Dermis microvascular lymphatic vessel endothelial cell (primary cell): ENCODE data around the gene RHEX. TPM values are rescaled to one million over a fixed set of nuclear protein-coding genes. Genes with fewer than 3 reads are reported as not detected.
A peak's percentile ranks its signal among the peaks of the same experiment; 100 is the strongest.
"Not testable (repeated sequence)": the region's sequence is repeated elsewhere in the genome, so short reads cannot be mapped to it uniquely, and the experiment has no call there.

Experiments
- DNase-seq, 2 donors: peaks; one replicate each; pipeline versions ENCODE4 v3.0.0 to v3.0.0-alpha.2; 2010; ENCODE audit warnings: low read depth in 2 of 2
- total RNA-seq: library from RNA; depleted of rRNA; stranded (reverse); fragments of >200 nt; gene quantifications from 2 replicates; pipeline ENCODE4 v1.2.1, GENCODE V29; 2014

RHEX gene, protein sequence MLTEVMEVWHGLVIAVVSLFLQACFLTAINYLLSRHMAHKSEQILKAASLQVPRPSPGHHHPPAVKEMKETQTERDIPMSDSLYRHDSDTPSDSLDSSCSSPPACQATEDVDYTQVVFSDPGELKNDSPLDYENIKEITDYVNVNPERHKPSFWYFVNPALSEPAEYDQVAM
- not detected in 2 replicates for total RNA-seq

DNA sequence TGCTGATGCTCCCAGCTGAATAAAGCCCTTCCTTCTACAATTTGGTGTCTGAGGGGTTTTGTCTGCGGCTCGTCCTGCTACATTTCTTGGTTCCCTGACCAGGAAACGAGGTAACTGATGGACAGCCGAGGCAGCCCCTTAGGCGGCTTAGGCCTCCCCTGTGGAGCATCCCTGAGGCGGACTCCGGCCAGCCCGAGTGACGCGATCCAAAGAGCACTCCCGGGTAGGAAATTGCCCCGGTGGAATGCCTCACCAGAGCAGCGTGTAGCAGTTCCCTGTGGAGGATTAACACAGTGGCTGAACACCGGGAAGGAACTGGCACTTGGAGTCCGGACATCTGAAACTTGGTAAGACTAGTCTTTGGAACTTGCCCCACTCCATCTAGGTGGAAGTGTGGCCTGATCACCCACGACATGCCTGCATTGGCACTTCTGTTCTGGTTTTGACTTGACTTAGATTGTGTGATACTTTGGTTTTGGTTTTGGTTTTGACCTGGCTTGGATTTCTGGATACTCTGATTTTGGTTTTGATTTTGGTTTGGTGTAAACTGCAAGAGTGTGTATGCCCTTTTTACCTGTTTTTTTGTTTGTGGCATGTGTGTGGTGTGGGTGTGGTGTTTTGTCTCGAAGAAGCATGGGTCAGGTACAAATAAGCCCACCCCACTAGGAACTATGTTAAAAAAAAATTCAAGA, at the start of gene RHEX:
TSS of gene RHEX (plus strand) at position 255 of the 692 bp plus-strand sequence. CDS start 44,656 bp downstream, outside the sequence.
- not testable (repeated sequence) for DNase-seq

DNA sequence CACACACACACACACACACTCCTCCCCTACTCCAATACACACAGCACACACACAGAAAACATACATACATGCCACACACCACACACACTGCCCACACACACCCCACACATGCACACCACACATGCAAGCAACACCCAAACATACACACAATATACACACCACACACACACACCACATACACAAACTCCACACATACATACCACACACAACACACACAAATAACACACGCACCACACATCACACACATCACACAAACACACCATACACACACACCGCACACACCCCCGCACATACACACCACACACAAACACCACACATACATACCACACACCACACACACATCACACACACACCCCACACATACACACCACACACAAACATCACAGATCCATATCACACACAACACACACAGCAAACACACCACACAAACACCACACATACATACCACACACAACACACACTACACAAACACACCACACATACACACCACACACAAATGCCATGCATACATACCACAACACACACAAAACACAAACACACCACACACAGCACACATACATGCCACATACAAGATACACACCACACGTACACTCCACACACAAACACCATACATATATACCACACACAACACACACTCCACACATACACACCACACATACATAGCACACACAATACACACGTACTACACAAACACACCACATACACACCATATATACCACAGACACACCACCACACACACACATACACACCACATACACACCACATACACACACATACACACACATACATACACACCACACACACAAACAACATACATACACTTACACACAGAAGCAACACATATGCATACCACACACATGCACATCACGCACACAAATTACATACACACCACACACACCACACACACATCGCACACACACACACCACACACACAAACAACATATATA, 48.8 kb upstream of the RHEX start:
- DNase-seq, result no peak

DNA sequence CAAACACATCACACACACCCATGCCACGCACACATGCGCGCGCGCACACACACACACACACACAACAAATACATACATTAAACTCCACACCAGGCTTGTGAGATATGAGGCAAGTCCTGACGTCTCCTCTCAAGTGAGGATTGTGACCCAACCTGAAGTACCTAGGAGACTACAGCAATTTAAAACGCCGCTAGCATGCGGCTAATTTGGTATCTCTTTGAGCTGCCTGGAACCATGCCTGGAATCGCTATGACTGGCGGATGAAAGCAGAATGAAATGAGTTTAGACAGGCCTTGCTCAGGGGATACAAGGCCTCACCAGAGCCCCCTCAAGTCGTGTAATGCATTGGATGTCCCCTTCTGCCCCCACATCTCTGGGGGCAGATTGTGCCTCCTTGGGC, 48.1 kb upstream of the RHEX start:
- DNase-seq, result no peak

DNA sequence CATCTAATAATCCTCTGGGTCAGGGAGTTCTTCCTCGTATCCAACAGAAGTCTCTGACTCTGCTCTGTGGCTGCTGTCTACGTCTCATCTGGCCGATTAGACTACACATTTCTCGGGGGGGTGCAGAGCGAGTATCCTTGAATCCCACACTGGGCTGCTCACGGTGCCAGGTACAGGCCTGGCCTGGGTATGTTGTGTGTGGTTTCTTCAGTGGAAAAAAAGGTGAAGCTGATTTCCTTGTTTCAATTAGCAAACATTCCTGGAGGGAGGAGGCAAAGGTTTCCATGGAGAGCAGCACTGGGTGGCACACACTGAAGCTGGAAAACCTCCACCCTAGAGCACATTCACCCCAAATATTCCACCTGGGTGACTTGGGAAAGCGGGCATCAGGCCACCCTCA, 47.7 kb upstream of the RHEX start:
- no peak for DNase-seq

DNA sequence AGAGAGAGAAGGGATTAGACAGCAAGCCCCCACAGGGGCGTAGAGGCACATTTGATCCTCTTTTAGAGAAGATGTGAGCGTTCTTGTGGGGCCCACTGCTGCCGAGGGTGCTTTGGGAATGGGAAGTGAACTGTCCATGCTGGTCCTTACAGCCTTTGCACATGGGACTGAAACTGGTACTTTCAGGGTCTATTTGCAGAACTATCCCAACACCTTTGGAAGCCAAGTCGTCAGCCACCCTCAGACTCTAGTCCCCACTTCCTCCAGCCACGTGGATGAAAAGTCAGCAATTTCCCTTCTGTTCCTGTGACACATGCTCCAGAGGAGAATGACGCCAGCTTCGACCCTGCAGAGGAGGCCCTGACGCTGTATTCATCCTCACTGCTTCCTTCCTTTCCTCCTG, 47.2 kb upstream of the RHEX start:
- DNase-seq, result no peak

DNA sequence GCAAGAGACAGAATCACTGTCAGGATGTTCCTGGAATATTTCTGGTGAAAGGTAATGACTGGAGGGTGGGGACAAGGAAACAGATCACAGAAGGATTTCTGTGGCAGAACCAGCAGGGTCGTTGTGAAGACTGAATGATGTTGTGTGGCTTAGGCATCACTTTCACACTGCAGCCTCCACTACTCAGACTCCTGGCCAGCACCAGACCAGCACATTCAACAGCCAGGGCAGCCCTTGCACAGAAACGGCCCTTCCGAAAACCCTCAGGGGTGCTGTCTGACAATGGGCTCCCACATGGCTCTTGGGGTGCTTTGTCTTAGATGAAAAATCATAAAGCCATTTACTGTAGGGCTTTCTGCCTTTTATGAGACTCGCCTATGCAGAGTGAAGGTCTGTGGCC, 46.0 kb upstream of the RHEX start:
- DNase-seq, result no peak

DNA sequence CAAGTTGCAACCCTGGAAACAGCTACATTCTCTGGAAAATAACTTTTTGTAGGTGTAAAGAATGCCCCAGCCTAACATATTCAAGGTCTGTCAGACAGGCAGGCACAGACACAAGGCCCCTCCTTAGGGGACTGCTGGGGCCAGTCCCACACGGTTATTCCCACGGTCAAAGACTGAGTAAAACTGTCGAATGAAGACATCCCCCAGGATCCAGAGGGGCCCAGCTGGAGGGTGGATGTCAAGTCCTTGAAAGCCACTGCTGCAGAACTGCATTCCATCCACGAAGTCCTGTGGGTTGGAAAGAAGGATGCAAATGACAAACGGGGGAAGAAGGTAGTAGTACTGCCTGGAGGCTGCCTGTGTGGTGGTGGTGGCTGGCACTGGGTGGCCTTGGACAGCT, 42.9 kb upstream of the RHEX start:
- DNase-seq, result no peak

DNA sequence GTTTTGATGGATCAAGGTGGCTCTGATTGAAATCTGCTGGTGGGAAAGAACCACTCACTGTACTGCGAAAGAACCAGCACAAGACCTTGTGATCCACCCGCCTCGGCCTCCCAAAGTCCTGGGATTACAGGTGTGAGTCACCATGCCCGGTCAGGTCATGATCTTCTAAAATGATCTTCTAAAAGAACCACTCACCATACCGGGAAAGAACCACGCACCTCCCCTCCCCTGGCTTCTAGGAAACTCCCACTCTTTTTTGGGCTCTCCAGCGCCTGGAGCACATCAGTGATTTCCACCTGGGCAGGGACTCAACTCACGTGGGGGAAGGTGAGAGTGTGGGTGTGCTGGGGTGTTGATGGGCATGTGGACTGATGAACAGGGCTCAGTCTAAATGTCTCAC, 41.9 kb upstream of the RHEX start:
- DNase-seq, result no peak

DNA sequence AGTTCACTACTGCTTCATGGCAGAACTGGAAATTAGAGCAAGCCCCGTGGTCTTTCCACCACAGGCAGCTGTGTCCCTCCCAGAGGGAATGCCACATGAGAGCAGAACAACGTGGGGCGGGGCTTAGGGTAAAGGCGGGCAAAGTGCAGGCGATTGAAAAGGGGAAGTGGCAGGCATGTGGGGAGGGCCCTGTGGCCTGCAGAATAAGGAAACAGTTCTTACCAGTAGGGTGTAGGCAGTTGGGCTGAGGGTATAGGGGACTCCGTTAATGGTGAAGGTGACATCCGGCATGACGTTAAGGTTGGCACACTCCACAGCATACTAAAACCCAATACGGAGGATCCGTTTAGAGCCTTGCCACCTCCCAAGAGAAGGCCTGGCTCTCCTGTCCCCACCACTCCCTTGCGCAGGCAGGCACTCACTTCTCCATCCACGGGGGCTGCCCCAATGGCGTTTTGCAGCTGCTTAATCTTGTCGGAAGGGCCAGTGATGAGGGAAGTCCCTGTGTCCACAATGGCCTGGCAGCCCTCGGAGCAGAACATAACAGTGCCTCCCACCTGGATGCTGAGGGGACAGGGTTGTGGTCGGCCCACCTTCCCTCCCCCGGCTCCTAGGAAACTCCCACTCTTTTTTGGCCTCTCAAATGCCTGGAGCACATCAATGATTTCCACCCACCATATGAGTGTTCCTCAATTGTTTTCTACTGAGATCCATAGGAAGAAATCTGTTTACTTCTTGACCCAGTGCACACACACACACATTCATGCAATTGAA, 40.7 kb upstream of the RHEX start:
- DNase-seq, result no peak

DNA sequence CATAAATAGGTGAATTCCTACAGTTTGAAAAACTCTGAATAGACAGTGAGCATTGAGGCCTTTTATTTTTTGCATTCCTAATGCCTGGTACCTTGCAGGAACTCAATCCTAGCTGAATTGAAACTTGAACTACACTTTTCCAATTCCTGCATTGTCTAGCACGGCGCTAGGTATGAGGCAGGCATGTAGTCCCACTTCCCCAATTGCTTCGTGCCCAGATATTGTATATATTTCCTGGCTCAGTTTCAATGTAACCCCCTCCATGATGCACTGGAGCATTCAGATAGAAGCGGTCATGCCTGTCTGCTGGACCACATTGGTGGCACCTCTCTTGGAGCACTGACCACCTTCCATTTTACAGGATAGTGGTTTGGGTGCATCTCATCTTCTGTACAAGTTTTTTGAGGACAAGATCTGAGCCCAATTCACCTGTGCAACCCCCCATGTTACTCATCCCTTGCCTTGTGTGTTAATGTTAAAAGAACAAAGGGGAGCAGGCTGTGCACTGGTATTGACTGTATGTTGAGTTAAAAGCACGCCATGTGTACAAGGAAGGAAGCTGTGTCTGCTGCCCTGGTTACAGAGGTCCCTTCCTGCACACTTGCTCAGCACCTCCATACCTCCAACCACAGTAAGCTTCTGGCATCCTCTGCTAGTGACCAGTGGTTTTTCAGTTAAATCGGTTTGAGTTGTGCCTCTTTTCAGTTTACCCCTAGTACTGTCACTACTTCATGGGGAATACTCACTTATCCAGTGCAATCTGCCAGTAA, 39.8 kb upstream of the RHEX start:
- DNase-seq, result peak; percentile 18 to 53

DNA sequence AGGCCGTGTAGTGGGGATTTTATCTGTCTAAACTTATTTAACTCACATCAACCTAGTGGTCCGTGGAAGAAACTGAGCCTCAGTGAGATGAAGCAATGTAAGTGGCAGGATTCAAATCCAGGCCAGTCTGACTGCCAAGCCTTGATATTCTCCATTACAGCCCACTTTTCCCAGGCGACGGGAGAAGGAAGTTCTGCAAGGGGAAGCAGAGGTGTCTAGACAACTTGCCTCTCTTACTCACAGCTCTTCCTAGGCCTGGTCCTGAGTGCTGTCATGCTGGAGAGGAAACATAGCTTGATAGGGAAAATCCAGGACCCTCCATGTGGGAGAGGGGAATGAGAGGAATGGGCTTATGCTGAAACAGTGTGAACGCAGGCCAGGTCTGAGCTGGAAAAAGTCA, 38.4 kb upstream of the RHEX start:
- DNase-seq, result no peak

DNA sequence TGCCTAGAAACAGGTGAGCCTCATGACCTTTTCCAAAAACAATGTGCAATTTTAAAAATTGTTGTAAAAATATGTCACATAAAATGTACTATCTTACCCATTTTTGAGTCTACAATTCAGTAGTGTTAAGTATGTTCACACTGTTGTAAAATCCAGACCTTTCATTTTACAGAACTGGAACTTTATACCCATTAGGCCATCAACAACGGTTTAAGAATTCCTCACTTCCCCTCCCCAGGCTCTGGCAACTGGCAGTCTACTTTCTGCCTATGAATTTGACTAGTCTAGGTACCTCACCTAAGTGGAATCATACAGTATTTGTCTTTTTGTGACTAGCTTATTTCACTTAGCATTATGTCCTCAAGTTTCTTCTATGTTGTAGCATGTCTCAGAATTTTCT, 37.9 kb upstream of the RHEX start:
- no peak for DNase-seq

DNA sequence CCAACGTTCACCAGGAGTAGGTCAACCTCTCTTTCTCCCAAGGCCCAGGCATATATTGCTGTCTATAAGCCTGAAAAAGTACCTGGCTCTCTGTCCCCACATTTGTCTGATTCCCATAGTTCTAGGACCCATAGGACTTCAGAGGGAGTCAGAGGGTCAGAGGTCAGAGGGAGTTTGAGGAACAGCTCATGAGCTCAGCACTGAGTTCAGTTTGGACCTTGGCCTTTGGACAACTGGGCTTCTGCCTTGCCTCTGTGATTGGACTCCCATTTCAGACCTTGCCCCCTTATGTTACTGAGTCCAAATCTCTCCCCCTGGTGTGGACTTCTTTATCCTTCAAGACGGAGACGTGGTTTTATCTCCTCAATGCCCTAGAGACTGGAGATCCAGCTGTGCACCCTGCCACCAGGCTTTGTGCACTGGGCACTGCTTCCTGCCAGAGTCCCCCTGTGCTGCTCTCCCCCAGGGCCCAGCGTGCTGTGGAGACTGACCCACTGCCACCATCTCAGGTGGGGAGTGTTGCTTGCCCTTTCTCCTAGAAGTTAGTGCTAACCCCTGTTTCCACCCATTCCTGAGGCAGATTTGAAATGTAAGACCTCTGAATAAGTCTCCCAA, 32.5 kb upstream of the RHEX start:
- DNase-seq, result no peak

DNA sequence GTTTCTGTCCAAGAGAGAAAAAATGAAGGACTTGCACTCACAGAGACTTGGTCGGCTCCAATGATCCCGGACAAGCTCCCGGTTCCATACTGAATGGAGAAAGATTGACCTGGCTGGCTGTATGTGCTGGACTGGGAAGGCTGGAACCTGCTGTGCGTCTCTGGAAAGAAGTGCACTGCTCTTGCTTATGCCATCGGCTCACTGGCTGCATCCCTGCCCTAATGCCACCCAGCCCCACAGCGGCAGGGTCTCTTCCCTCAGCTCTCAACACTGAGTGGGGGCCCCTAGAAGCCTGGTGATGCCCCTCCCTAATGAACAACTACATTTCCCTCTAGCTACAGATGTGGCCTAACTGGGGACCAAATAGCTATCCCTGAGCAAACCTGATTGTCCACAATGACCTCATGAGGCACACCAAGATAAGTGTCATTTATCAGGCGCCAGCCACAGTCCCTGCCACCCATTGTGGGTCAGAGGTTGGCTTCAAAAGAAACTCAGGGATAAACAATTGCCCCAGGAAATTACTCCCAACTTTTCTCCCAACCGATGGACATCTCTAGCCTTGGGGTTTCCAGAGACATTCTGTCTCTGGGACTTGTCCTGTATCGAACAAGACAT, 31.9 kb upstream of the RHEX start:
- DNase-seq, result no peak

DNA sequence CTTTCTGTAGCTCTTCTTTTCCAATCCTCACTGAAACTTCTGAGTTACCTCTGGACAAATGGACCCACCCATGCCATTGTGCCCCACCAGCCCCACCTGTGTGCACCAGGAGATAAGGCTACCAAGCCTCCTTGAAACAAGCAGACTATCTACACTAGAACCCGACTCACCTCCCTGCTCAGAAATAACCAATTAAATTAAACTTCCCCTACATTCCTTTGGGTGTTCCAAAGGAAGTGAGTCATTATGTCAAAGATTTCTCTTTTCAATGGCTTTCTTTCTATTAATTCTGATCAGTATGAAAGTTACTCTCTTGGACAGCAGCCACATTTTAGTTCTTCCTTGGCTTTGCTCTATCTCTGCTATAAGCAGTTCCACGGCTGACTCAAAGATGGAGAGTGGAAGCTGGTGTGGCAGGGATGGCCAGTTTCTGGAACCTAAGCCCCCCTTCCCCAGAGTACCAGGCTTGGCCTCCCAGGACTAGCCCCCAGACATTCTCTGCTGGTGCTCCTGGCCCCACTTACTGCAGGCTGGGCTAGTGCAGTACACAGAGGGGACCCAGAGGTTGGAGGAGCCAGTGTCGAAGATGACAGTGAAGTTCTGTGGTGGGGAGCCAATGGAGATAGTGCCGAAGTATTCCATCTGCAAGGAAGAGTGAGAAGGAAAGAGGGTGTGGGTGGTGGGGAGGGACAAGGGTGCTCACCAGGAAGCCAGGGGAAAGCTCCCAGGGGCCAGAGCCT, 31.2 kb upstream of the RHEX start:
- peak in 1 of 2 donors; percentile 23 for DNase-seq

DNA sequence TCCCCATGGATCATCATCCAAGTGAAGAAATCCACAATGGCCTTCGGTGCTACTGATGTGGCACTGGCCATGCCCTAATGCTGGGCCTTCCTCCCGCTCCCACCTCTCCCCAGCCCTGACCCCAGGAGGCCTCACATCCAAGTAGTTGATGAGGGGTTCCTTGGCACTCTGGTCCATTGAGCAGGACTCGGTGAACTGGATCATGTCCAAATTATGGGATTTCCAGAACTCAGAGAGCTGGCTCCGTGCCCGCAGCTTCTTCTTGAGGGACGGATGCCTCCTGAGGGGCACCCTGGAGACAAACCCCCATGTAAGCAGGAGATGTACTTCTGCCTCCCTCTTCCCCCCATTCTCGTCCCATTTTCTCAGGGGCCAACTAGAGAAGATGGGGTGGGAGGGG, 30.2 kb upstream of the RHEX start:
- DNase-seq, result no peak

DNA sequence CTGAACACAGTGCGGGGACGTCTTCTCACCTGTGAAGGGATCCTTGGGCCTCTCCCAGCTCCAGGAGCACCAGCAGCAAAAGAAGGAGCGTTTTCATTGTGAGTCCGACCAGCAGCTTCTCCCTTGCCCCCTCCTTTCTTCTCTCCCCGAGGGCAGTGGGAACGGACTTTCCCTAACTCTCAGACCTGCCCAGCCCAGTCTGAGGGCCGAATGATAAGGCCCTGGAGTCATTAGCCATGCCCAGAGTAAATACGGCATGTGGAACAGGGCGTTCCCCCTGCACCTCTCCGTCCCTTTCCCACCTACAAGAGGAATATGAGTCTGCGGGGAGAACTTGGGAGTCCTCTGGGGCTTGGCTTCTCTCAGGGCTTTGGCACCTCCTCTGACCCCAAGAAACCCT, 29.3 kb upstream of the RHEX start, which contains the start of gene CTSE:
TSS of gene CTSE (minus strand) at position 201 of the 400 bp plus-strand sequence. CDS start at position 97, 104 bp downstream.
- DNase-seq, result no peak

DNA sequence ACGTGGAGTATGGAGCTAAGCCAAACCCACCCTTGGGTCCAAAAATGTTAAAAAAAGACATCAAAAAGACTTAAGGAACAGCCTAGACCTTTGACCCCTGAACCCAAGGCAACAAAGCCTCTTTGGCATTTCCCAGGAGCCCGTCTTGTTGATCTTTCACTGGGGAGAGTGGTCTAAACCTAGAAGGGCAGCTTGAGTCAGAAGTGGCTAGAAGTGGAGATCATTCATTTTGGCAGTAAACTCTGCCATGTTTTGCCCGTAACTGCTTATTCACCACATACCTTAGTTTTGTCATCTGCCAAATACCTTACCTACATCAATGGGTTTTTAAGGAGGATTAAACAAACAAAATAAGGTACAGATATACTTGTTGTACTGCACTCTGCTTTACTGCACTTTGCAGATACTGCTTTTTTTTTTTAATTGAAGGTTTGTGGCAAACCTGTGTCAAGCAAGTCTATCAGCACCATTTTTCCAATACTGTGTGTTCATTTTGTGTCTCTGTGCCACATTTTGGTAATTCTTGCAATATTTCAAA, 27.6 kb upstream of the RHEX start:
- DNase-seq, result no peak

DNA sequence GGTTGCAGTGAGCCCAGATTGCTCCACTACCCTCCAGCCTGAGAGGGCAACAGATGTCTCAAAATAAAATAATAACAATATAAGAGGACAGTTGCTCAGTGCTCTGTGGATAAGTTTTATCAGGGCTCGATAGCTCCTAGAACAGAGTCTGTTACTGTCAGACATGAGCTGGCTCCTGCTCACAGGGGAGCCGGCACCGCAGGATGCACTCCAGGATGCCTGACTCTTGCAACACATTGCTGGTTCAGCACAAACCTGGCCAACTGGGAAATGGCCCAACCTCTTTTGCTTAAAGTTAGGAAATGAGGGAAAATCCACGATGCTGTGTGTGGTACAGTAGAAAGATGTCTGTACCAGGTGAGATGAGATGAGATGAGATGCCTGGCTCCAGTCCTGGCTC, 23.5 kb upstream of the RHEX start:
- peak; percentile 28 to 60 for DNase-seq
